Measurements from ENCODE around the gene CDC25C.
A peak's percentile ranks its signal among the peaks of the same experiment; 100 is the strongest.
"Not testable (repeated sequence)": the region's sequence is repeated elsewhere in the genome, so short reads cannot be mapped to it uniquely, and the experiment has no call there.

Gene CDC25C

GRCh38 chr5:138344887-138345622, 13.5 kb upstream of the CDC25C start:
- no peak for DNase-seq (ENCODE audit: low spot score)

- no peak for DNase-seq (ENCODE audit: low spot score)
These were observed 8.4 kb upstream of the CDC25C start for GRCh38 chr5:138340008-138340407.

- DNase-seq (ENCODE audit: low spot score) = no peak
These were observed 7.9 kb upstream of the CDC25C start for GRCh38 chr5:138339464-138339863.

- peak; percentile 40 for DNase-seq (ENCODE audit: low spot score)
These were observed 7.5 kb upstream of the CDC25C start for GRCh38 chr5:138339091-138339456.

GRCh38 chr5:138338411-138339090, 6.9 kb upstream of the CDC25C start:
- no peak for DNase-seq (ENCODE audit: low spot score)

GRCh38 chr5:138337685-138338410, 6.2 kb upstream of the CDC25C start, which contains the start of gene FAM53C:
TSS of gene FAM53C (plus strand) at chr5:138338266. CDS start at chr5:138341336, 3,070 bp downstream.
- DNase-seq (ENCODE audit: low spot score) = peak; percentile 93

GRCh38 chr5:138336952-138337684, 5.5 kb upstream of the CDC25C start:
- DNase-seq (ENCODE audit: low spot score) = peak; percentile 87

GRCh38 chr5:138334867-138335447, 3.4 kb upstream of the CDC25C start:
- no peak for DNase-seq (ENCODE audit: low spot score)

GRCh38 chr5:138330813-138331448, 673 bp downstream of the CDC25C start:
- no peak for DNase-seq (ENCODE audit: low spot score)

- DNase-seq (ENCODE audit: low spot score) = not testable (repeated sequence)
These were observed 13.4 kb downstream of the CDC25C start for GRCh38 chr5:138318211-138318610.

- DNase-seq (ENCODE audit: low spot score) = no peak
These were observed 15.2 kb downstream of the CDC25C start for GRCh38 chr5:138316355-138316754.

GRCh38 chr5:138315751-138316278, 15.8 kb downstream of the CDC25C start:
- no peak for DNase-seq (ENCODE audit: low spot score)

- DNase-seq (ENCODE audit: low spot score) = peak; percentile 11
These were observed 25.8 kb downstream of the CDC25C start for GRCh38 chr5:138305797-138306196.

- no peak for DNase-seq (ENCODE audit: low spot score)
These were observed 28.2 kb downstream of the CDC25C start for GRCh38 chr5:138303372-138303771.

- peak; percentile 14 for DNase-seq (ENCODE audit: low spot score)
These were observed 42.3 kb downstream of the CDC25C start for GRCh38 chr5:138289296-138289695.

GRCh38 chr5:138287246-138287645, 44.4 kb downstream of the CDC25C start:
- no peak for DNase-seq (ENCODE audit: low spot score)

GRCh38 chr5:138282920-138283742, 48.5 kb downstream of the CDC25C start:
- DNase-seq (ENCODE audit: low spot score) = peak; percentile 58

- DNase-seq (ENCODE audit: low spot score) = no peak
These were observed 50.7 kb downstream of the CDC25C start for GRCh38 chr5:138280915-138281314.

GRCh38 chr5:138276402-138277054, 55.1 kb downstream of the CDC25C start:
- no peak for DNase-seq (ENCODE audit: low spot score)

- no peak for DNase-seq (ENCODE audit: low spot score)
These were observed 55.7 kb downstream of the CDC25C start for GRCh38 chr5:138275895-138276294.

Data from Ammon's horn (tissue), 1 donor.